Aorta (tissue), 5 donors: Measurements from ENCODE around the gene TACC2. TPM values are rescaled to one million over a fixed set of nuclear protein-coding genes. Genes with fewer than 3 reads are reported as not detected.
A peak's percentile ranks its signal among the peaks of the same experiment; 100 is the strongest.

Source experiments
- ATAC-seq: fragments of 200-7000 bp; cut with Tn5 transposase; one replicate; pipeline ENCODE4 v1.9.1; 2022; ENCODE audit warnings: moderate library complexity; ENCODE audit not compliant: low FRiP score
- DNase-seq, 2 donors: peaks; one replicate each; pipeline ENCODE4 v3.0.0-alpha.2; 2020
- H3K27ac ChIP-seq, 2 donors: one replicate each; pipeline ENCODE4 v1.5.1; 2013; ENCODE audit warnings: low read length in 2 of 2, mild to moderate bottlenecking in 2 of 2, moderate library complexity in 2 of 2, control low read depth in 1 of 2, inconsistent platforms in 1 of 2, low read depth in 1 of 2
- H3K27me3 ChIP-seq, 2 donors: one replicate each; pipeline ENCODE4 v1.6.1; 2013; ENCODE audit warnings: control low read depth in 1 of 2, low read length in 1 of 2, mild to moderate bottlenecking in 1 of 2, moderate library complexity in 1 of 2; ENCODE audit not compliant: insufficient read depth in 2 of 2, control insufficient read depth in 1 of 2
- H3K36me3 ChIP-seq, 2 donors: one replicate each; pipeline ENCODE4 v1.6.1; 2013; ENCODE audit warnings: control low read depth in 1 of 2, low read length in 1 of 2, mild to moderate bottlenecking in 1 of 2; ENCODE audit not compliant: insufficient read depth in 2 of 2, control insufficient read depth in 1 of 2
- H3K4me1 ChIP-seq, 2 donors: one replicate each; pipeline ENCODE4 v1.6.1; 2013; ENCODE audit warnings: low read length in 2 of 2, control low read depth in 1 of 2, mild to moderate bottlenecking in 1 of 2, moderate library complexity in 1 of 2; ENCODE audit not compliant: insufficient read depth in 2 of 2, control insufficient read depth in 1 of 2
- H3K4me3 ChIP-seq, 2 donors: one replicate each; pipeline ENCODE4 v1.5.1; 2013; ENCODE audit warnings: low read length in 2 of 2, control low read depth in 1 of 2, mild to moderate bottlenecking in 1 of 2
- H3K9me3 ChIP-seq: one replicate; pipeline ENCODE4 v1.6.1; 2013; ENCODE audit warnings: mild to moderate bottlenecking, low read length; ENCODE audit not compliant: control insufficient read depth
- WGBS, 2 donors: extraction: QIAGEN DNeasy Blood & Tissue Kit; methylation state at CpG; one replicate each; pipeline ENCODE4 v1.1.7; 2013; 5-methylcytosine and 5-hydroxymethylcytosine counted together
- intact Hi-C, 2 donors: fragments of 100-400 bp; cut with DNase I; formaldehyde crosslinking; loops; one replicate each; pipeline versions ENCODE4 v1.14.2 to v1.15.0; 2022
- polyA plus RNA-seq, 2 donors: library from polyadenylated mRNA; stranded (reverse); fragments of 200-250 nt; gene quantifications; one replicate each; pipeline ENCODE4 v1.2.3, GENCODE V29; 2013
- total RNA-seq, 2 donors: library from RNA; stranded (reverse); fragmentation: NEBNext Ultra II Directional; extraction: Animal tissue kit (Norgen Biotek cat#: 25700); gene quantifications; one replicate each; pipeline ENCODE4 v1.2.1, GENCODE V29; 2021
- donor health status: healthy with polysubstance abuse.
- donor health status: Bipolar disorder and iron deficiency.
- donor health status: DM: no; HTN: no; CAD: no.
- donor health status: DM: no; HTN: no; CAD: no.
- donor health status: DM: yes; HTN: yes; CAD: no.

The TACC2 gene
- total and polyA plus RNA-seq, 4 donors, result 25.8 to 74.4 (median 50.8) TPM

DNA sequence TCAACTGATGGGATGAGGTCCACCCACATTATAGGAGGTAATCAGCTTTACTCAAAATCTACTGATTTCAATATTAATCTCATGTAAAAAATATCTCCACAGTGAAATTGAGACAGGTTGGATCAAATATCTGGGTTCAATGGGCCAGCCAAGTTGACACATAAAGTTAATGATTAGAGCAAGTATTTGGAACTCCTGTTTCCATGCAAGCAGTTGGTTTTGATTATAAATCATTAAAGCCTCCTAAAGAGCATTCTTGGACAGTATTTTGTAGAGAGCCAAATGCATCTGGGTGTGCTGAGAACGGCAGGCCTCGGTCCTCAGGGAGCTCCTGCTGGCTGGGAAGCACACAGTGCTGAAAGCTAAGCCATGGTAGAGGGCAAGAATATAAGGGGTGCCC is 155.2 kb downstream of the TACC2 start:
- ATAC-seq (no peak), DNase-seq (no peak)
- Histone ChIP-seq H3K27ac (no peak overlapping the region), H3K9me3 (no peaks in the 10 kb centered on the region), H3K27me3 (no peaks in the 10 kb centered on the region), H3K4me3 (no peak overlapping the region), H3K4me1 (peaks cover 0 to 5% of the 10 kb centered on the region in 2 donors), H3K36me3 (peaks cover 0 to 2% of the 10 kb centered on the region in 2 donors)
- 69 to 75% methylated on average over 2 of the region's 2 CpGs for WGBS, 2 donors
- intact Hi-C loops, result loop anchor here in 1 of 2 donors (5.0 to 10.0 kb wide), 2 partner anchors 92 to 141 kb away; no protein-coding TSS in a partner anchor

- intact Hi-C loops, result loop anchor here in 1 of 2 donors (10.0 kb wide), 1 partner anchor 140 kb away; no protein-coding TSS in a partner anchor
- no peaks in the 10 kb centered on the region for H3K27me3 ChIP-seq
- peaks cover 0 to 2% of the 10 kb centered on the region in 2 donors for H3K36me3 ChIP-seq
- no peaks in the 10 kb centered on the region for H3K9me3 ChIP-seq
- H3K4me1 ChIP-seq, result peaks cover 0 to 5% of the 10 kb centered on the region in 2 donors
- 99% methylated on average over 2 of the region's 2 CpGs for WGBS, 2 donors
- no peak overlapping the region for H3K27ac ChIP-seq
- ATAC-seq (no peak), DNase-seq (no peak)
- H3K4me3 ChIP-seq, result no peak overlapping the region
Measured at GRCh38 chr10:122145113-122145512, 156.2 kb downstream of the TACC2 start.

GRCh38 chr10:122147663-122148062 is 158.7 kb downstream of the TACC2 start:
- no peak for ATAC-seq
- intact Hi-C loops, result loop anchor here in 1 of 2 donors (10.0 kb wide), 1 partner anchor 137 kb away; no protein-coding TSS in a partner anchor
- Histone ChIP-seq H3K27me3 (no peaks in the 10 kb centered on the region), H3K4me1 (no peaks in the 10 kb centered on the region), H3K4me3 (no peak overlapping the region), H3K36me3 (peaks cover 0 to 2% of the 10 kb centered on the region in 2 donors), H3K27ac (no peak overlapping the region), H3K9me3 (no peaks in the 10 kb centered on the region)
- DNase-seq, result no peak
- 65 to 68% methylated on average over 7 of the region's 7 CpGs for WGBS, 2 donors

- 13 to 15% methylated on average over 14 to 15 of the region's 15 CpGs for WGBS, 2 donors
- Histone ChIP-seq H3K27ac (no peak overlapping the region), H3K36me3 (peaks cover 0 to 2% of the 10 kb centered on the region in 2 donors), H3K4me3 (no peak overlapping the region), H3K9me3 (no peaks in the 10 kb centered on the region), H3K27me3 (no peaks in the 10 kb centered on the region), H3K4me1 (no peaks in the 10 kb centered on the region)
- DNase-seq, result peak; percentile 79 to 83
- intact Hi-C loops, result loop anchor here in 1 of 2 donors (10.0 kb wide), 1 partner anchor 136 kb away; no protein-coding TSS in a partner anchor
- ATAC-seq, result peak; percentile 37
Measured at GRCh38 chr10:122148876-122149560, 160.1 kb downstream of the TACC2 start.

DNA sequence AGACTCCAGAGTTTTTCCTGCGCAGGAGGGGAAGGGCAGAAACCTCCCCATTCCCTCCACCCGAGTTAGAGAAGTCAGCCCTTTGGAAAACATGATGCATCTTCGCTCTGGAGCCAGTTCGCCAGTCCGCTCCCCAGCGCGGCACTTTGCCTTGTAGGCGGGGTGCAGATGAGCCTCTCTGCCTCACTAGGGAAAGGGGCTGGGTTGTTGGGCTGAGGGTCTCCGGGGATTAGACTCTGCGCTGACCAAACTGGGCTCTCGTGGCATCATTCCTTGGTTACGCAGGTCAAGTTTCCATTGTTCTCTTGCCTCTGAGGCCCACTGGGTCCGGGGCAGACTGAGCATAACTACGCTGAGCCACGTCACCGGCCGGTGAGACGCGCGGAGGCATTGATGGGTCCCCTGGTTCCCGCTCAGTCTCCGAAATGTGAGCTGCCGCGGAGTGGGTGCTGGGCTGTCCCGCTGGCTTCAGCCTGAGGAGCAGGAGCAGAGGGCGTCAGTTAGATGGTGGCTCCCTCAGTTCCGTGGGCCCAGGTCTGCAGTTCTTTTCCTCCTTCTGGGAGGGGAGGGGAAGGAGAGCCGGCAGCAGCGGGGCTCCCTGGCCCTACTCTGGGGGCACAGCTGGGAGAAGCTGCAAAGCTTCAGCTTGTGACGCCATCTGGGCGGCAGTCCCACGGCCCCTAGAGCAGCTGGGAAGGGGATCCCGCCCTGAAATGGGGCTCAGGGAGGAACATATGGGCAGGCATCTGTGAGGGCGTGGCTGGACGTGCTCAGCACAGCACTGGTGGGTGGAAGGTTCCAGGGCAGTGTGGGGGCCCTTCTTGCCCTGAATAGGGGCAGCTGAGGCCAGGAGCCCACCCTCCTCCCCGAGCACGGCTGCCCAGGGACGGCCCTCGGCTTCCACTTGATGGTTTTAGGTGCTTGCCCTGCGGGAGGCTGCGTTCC is 160.9 kb downstream of the TACC2 start:
- Histone ChIP-seq H3K9me3 (no peaks in the 10 kb centered on the region), H3K4me1 (no peaks in the 10 kb centered on the region), H3K27me3 (no peaks in the 10 kb centered on the region), H3K36me3 (peaks cover 0 to 2% of the 10 kb centered on the region in 2 donors), H3K4me3 (no peak overlapping the region), H3K27ac (no peak overlapping the region)
- intact Hi-C loops, result loop anchor here in 1 of 2 donors (10.0 kb wide), 1 partner anchor 135 kb away; no protein-coding TSS in a partner anchor
- peak in 1 of 2 donors; percentile 91 for DNase-seq
- WGBS, 2 donors, result 31 to 53% methylated on average over 40 to 41 of the region's 41 CpGs
- peak; percentile 74 for ATAC-seq

GRCh38 chr10:122151121-122151694 is 162.2 kb downstream of the TACC2 start:
- H3K9me3 ChIP-seq, result no peaks in the 10 kb centered on the region
- DNase-seq (no peak), ATAC-seq (no peak)
- no peak overlapping the region for H3K4me3 ChIP-seq
- no peak overlapping the region for H3K27ac ChIP-seq
- no peaks in the 10 kb centered on the region for H3K36me3 ChIP-seq
- intact Hi-C loops, result no loop called here
- peaks cover 0 to 2% of the 10 kb centered on the region in 2 donors for H3K4me1 ChIP-seq
- H3K27me3 ChIP-seq, result no peaks in the 10 kb centered on the region
- WGBS, 2 donors, result 97 to 98% methylated on average over 5 of the region's 5 CpGs

DNA sequence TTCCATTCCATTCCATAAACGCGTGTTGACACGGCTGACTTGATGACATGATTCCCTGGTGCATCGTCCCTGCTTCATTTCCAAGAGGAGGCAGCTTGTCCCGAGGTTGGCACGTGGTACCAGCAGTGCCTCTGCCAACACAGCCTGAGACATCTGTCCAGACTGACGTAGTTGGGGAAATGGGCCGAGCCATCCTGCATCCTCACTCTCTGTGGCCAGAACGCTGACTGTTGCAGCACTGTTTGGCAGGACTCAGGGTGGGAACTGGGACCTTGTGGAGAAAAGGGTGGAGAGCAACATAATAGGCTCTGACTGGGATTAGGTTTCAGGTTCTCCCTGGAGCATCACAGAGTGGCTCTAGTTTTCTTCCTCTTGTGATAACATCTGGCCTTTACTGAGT is 163.6 kb downstream of the TACC2 start:
- intact Hi-C loops, result no loop called here
- H3K36me3 ChIP-seq, result no peaks in the 10 kb centered on the region
- H3K4me1 ChIP-seq, result peaks cover 0 to 2% of the 10 kb centered on the region in 2 donors
- 7% methylated on average over 9 of the region's 9 CpGs for WGBS, 2 donors
- DNase-seq (peak; percentile 90 to 93), ATAC-seq (peak; percentile 79)
- no peaks in the 10 kb centered on the region for H3K9me3 ChIP-seq
- H3K27me3 ChIP-seq, result no peaks in the 10 kb centered on the region
- peak overlapping the region in 1 of 2 donors; percentile 68 for H3K27ac ChIP-seq
- H3K4me3 ChIP-seq, result no peak overlapping the region

GRCh38 chr10:122154031-122154544 is 165.1 kb downstream of the TACC2 start:
- no peak for DNase-seq
- Histone ChIP-seq H3K27me3 (no peaks in the 10 kb centered on the region), H3K4me3 (no peak overlapping the region), H3K36me3 (peaks cover 0 to 3% of the 10 kb centered on the region in 2 donors), H3K9me3 (no peaks in the 10 kb centered on the region), H3K4me1 (peaks cover 0 to 2% of the 10 kb centered on the region in 2 donors), H3K27ac (peak overlapping the region in 1 of 2 donors; percentile 21)
- 16 to 20% methylated on average over 10 of the region's 10 CpGs for WGBS, 2 donors
- ATAC-seq, result no peak
- intact Hi-C loops, result no loop called here
